Measurements from ENCODE around the gene MLLT6.

DNA sequence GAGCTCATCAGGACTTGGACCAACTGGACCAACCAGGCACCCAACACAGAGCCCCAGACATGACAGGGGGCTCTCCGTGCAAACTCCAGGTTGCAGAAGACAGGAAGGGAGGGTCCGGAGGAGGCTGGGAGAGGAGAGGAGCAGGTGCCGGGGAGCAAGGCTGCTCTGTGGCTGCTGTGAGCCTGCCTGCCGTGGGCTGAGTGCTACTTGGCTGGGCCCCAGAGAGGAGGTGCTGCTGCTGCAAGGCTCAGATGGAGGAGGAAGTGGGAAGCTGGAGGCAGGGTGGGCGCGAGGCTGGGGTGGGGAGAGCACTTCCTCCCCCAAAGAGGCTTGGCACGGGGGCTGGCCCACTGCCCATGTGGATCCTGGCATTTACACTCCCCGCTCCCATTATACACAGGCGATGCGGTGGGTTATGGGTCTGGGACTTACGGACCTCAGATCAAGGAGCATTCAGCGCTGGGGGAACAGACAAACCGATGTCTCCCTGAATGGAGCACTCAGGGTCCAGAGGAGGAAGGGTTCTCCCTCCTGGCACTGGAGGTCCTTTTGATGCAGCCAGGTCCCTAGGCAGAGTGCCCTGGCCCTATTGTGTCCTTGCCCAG is 46.2 kb upstream of the MLLT6 start:
- TF ChIP-seq ESRRA (IDR thresholded peaks at IDR 0.05; ENCODE audit: borderline replicate concordance, low read length) = no peak
- no peak for TF ChIP-seq CTCF (IDR thresholded peaks at IDR 0.05)
- TF ChIP-seq EP300 (IDR thresholded peaks at IDR 0.05) = no peak
- TF ChIP-seq NR3C1 (IDR thresholded peaks at IDR 0.05) = no peak
- no peak for TF ChIP-seq MAZ (IDR thresholded peaks at IDR 0.05; ENCODE audit: borderline replicate concordance, low read depth, low read length)
- no peak for TF ChIP-seq MYC (IDR thresholded peaks at IDR 0.05; ENCODE audit: borderline replicate concordance, low read length)
- TF ChIP-seq, protein P1, sequence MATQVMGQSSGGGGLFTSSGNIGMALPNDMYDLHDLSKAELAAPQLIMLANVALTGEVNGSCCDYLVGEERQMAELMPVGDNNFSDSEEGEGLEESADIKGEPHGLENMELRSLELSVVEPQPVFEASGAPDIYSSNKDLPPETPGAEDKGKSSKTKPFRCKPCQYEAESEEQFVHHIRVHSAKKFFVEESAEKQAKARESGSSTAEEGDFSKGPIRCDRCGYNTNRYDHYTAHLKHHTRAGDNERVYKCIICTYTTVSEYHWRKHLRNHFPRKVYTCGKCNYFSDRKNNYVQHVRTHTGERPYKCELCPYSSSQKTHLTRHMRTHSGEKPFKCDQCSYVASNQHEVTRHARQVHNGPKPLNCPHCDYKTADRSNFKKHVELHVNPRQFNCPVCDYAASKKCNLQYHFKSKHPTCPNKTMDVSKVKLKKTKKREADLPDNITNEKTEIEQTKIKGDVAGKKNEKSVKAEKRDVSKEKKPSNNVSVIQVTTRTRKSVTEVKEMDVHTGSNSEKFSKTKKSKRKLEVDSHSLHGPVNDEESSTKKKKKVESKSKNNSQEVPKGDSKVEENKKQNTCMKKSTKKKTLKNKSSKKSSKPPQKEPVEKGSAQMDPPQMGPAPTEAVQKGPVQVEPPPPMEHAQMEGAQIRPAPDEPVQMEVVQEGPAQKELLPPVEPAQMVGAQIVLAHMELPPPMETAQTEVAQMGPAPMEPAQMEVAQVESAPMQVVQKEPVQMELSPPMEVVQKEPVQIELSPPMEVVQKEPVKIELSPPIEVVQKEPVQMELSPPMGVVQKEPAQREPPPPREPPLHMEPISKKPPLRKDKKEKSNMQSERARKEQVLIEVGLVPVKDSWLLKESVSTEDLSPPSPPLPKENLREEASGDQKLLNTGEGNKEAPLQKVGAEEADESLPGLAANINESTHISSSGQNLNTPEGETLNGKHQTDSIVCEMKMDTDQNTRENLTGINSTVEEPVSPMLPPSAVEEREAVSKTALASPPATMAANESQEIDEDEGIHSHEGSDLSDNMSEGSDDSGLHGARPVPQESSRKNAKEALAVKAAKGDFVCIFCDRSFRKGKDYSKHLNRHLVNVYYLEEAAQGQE (IDR thresholded peaks at IDR 0.05) = no peak
- TF ChIP-seq, protein P2, sequence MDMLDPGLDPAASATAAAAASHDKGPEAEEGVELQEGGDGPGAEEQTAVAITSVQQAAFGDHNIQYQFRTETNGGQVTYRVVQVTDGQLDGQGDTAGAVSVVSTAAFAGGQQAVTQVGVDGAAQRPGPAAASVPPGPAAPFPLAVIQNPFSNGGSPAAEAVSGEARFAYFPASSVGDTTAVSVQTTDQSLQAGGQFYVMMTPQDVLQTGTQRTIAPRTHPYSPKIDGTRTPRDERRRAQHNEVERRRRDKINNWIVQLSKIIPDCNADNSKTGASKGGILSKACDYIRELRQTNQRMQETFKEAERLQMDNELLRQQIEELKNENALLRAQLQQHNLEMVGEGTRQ (IDR thresholded peaks at IDR 0.05) = no peak

All from A549 (cell line).